ENCODE data around the gene PTPRR. TPM values are rescaled to one million over a fixed set of nuclear protein-coding genes. Genes with fewer than 3 reads are reported as not detected.

Gene PTPRR, protein sequence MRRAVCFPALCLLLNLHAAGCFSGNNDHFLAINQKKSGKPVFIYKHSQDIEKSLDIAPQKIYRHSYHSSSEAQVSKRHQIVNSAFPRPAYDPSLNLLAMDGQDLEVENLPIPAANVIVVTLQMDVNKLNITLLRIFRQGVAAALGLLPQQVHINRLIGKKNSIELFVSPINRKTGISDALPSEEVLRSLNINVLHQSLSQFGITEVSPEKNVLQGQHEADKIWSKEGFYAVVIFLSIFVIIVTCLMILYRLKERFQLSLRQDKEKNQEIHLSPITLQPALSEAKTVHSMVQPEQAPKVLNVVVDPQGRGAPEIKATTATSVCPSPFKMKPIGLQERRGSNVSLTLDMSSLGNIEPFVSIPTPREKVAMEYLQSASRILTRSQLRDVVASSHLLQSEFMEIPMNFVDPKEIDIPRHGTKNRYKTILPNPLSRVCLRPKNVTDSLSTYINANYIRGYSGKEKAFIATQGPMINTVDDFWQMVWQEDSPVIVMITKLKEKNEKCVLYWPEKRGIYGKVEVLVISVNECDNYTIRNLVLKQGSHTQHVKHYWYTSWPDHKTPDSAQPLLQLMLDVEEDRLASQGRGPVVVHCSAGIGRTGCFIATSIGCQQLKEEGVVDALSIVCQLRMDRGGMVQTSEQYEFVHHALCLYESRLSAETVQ
- total RNA-seq = 1 to 10 TPM in 1 of 4 donors, under 1 TPM in 3; 0.57 to 2.1 (median 0.84) TPM

DNA sequence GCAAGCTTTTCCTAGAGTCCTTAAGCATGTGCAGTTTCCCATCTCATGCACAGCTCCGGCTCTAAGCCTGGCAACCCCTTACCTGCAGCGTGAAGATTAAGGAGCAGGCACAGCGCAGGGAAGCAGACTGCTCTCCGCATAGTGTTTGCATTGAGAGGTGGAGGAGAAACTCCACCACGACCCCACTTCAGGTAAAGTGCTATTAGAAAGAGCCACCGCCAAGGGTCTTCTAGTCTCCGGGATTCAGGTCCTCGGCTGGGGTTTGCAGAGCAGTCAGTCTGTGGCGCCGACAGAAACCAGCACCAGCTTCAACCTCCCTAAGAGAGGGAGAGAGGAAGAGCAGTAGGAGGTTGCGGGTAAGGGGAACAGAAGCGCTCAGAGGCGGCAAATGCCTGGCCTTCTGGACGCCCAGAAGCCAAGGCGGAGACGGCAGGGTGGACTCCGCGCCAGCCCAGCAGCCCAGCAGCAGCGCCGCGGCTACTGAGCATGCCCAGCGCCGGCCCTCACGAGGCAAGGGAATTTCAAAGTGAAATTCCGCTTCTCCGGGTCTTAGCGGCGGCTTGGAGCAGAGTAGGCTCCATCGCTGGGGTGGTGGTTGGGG lies at the start of gene PTPRR:
TSS of gene PTPRR (minus strand) at position 488 of the 601 bp plus-strand sequence. CDS start at position 140, 348 bp downstream.
- intact Hi-C loops (cut with DNase I) = no loop called here

DNA sequence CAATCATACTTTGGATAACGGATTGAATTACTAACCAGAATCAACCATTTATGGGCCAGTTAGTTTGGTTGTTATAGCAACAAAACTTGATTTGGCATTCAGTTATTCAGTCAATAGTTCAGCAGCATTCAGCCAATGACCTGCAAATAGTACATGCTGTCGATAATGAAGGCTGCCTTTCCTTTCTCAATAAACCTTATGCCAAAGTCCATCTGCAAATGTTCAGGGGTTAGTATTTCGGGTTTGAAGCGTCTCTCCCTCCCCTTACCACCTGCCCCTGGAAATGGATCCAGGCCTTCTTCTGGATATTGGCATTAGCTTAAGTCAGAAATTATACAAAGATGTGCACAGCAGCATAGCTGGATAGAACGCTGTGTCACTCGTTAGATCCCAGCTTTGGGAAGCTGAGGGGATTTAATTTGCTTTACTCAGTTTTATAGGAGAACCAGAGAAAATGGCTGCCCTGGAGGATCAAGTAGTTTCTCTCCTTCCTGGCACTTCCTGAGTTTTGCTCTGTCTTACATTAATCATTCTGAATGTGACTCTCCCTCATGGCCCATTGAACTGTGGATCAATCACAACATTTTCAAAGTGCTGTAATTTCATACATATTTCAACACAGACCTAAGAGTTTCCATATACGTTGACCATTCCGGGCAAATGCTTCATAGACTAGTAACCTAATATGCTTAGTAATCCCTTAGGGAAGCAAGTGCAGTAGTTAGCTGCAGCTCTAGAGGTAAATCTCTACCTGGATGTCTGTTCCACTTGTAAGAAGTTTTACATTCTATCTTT lies 46.7 kb upstream of the PTPRR start:
- Histone ChIP-seq H3K27ac (replicated peaks in 1 of 4) (no peak overlapping the region), H3K9me3 (no peaks in the 10 kb centered on the region), H3K4me3 (no peak overlapping the region), H3K4me1 (no peaks in the 10 kb centered on the region), H3K36me3 (no peaks in the 10 kb centered on the region), H3K27me3 (no peaks in the 10 kb centered on the region)
- intact Hi-C loops (cut with DNase I) = no loop called here
- WGBS = 96% methylated on average over 8 of the region's 8 CpGs
- TF ChIP-seq POLR2AphosphoS5 (IDR thresholded peaks at IDR 0.05) = no peak
- TF ChIP-seq, protein P1, sequence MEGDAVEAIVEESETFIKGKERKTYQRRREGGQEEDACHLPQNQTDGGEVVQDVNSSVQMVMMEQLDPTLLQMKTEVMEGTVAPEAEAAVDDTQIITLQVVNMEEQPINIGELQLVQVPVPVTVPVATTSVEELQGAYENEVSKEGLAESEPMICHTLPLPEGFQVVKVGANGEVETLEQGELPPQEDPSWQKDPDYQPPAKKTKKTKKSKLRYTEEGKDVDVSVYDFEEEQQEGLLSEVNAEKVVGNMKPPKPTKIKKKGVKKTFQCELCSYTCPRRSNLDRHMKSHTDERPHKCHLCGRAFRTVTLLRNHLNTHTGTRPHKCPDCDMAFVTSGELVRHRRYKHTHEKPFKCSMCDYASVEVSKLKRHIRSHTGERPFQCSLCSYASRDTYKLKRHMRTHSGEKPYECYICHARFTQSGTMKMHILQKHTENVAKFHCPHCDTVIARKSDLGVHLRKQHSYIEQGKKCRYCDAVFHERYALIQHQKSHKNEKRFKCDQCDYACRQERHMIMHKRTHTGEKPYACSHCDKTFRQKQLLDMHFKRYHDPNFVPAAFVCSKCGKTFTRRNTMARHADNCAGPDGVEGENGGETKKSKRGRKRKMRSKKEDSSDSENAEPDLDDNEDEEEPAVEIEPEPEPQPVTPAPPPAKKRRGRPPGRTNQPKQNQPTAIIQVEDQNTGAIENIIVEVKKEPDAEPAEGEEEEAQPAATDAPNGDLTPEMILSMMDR (IDR thresholded peaks at IDR 0.05) = no peak
- TF ChIP-seq POLR2A (IDR thresholded peaks at IDR 0.05; ENCODE audit: low read depth) = no peak
- TF ChIP-seq EP300 (IDR thresholded peaks at IDR 0.05) = no peak
- no peak for DNase-seq (ENCODE audit: extremely low spot score)

More for the DNA sequence above, at the start of gene PTPRR:
- H3K4me1 ChIP-seq = peaks cover 0 to 10% (median 5%) of the 10 kb centered on the region in 4 donors
- TF ChIP-seq, protein P1 (IDR thresholded peaks at IDR 0.05) = no peak
- TF ChIP-seq EP300 (IDR thresholded peaks at IDR 0.05) (no peak), POLR2A (IDR thresholded peaks at IDR 0.05; ENCODE audit: low read depth) (no peak), POLR2AphosphoS5 (IDR thresholded peaks at IDR 0.05) (no peak)
- no peak for DNase-seq (ENCODE audit: extremely low spot score)
- H3K9me3 ChIP-seq = no peaks in the 10 kb centered on the region
- 3% methylated on average over 21 of the region's 29 CpGs for WGBS
- peaks cover 0 to 20% (median 5%) of the 10 kb centered on the region in 4 donors for H3K27me3 ChIP-seq
- H3K4me3 ChIP-seq = peak within 1 kb of the TSS in 2 of 4 donors; percentile 12 to 28
- H3K27ac ChIP-seq (replicated peaks in 1 of 4) = no peak within 1 kb of the TSS
- no peaks in the 10 kb centered on the region for H3K36me3 ChIP-seq

DNA sequence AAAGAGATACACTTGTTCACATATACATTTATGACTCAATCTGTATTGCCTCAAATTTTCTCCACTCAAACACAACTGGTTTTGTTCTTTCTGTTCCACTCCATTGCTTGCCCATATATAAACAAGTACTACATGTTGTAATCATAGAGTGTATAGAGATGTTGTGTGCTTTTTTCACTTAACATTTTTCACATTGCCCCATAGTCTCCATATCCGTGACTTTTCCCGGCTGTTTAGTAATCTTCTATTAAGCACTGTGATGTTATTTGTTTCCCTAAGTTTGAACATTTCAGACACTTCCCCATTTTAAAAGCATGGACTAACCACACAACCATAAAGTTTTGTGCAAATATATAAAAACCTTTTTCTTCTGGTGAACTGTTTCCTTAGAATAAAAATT lies 45.5 kb upstream of the PTPRR start:
- no peak for TF ChIP-seq EP300 (IDR thresholded peaks at IDR 0.05)
- TF ChIP-seq POLR2A (IDR thresholded peaks at IDR 0.05; ENCODE audit: low read depth) = no peak
- DNase-seq (ENCODE audit: extremely low spot score) = no peak
- H3K9me3 ChIP-seq = no peaks in the 10 kb centered on the region
- 70% methylated on average over 2 of the region's 2 CpGs for WGBS
- H3K36me3 ChIP-seq = no peaks in the 10 kb centered on the region
- H3K4me1 ChIP-seq = no peaks in the 10 kb centered on the region
- H3K27me3 ChIP-seq = no peaks in the 10 kb centered on the region
- intact Hi-C loops (cut with DNase I) = no loop called here
- no peak overlapping the region for H3K4me3 ChIP-seq
- H3K27ac ChIP-seq (replicated peaks in 1 of 4) = no peak overlapping the region

DNA sequence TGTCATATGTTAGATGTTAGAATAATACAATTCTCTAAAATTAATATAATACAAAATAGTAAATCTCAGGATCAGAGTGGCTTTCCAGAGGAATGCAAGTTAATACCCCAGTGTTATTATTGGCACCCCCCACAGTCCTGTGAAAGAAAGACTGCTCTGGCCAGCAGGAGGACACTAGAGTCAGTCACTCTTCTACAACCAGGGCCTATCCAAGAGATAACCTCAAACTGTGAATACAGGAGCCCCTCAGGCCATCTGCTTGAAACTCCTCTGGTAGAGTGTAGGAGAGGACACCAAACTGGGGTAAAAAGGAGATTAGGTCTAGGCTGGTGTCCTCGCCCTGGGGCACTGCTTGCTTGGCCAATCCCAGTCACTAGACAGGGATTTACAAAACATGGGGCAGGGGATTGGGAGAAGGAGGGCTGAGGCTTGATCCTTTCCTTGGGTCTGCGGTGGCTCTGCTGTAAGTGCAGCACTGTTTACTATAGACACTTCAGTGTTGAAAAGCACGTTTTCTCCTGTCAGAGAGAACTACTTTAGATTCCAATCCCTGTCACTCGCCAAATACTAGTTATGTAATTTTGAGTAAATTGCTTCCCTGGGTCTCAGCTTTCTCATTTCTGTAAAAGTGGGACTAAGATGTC lies 44.5 kb upstream of the PTPRR start:
- WGBS = 65% methylated on average over 4 of the region's 4 CpGs

DNA sequence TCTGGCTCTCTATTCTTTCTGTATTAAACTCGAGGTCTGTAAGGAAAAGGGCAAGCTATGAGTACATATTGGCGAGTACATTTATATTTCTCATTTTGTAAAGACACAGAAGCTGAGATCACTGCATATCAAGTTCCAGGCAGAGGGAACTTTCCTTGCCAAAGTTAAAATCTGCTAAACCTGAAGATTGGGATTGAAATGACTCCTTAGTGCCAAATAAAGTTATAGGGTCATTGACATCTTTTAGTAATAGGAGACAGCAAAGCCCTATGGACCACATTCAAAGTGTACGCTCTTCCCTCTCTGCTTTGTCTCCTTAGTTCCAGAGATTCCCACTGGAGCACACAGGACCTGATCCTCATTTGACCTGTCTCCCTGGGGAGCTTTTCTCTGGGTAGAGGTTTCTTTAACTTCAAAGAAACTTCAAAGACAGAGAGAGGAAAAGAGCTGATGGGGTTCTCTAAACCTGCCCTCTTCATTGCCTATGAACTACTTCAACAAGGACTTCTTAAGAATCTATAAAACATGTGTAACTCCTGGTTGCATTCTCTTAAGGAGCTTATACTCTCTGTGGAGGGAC lies 42.6 kb upstream of the PTPRR start:
- DNase-seq (ENCODE audit: extremely low spot score) = no peak
- no peak overlapping the region for H3K4me3 ChIP-seq
- no peaks in the 10 kb centered on the region for H3K36me3 ChIP-seq
- H3K27ac ChIP-seq (replicated peaks in 1 of 4) = no peak overlapping the region
- peaks cover 0 to 9% (median 0%) of the 10 kb centered on the region in 4 donors for H3K9me3 ChIP-seq
- TF ChIP-seq, protein P1 (IDR thresholded peaks at IDR 0.05) = no peak
- no peak for TF ChIP-seq POLR2A (IDR thresholded peaks at IDR 0.05; ENCODE audit: low read depth)
- no peak for TF ChIP-seq POLR2AphosphoS5 (IDR thresholded peaks at IDR 0.05)
- TF ChIP-seq EP300 (IDR thresholded peaks at IDR 0.05) = no peak
- H3K27me3 ChIP-seq = no peaks in the 10 kb centered on the region
- intact Hi-C loops (cut with DNase I) = no loop called here
- no peaks in the 10 kb centered on the region for H3K4me1 ChIP-seq
- 83% methylated on average over 3 of the region's 3 CpGs for WGBS

More for the DNA sequence above, 44.5 kb upstream of the PTPRR start:
- TF ChIP-seq EP300 (IDR thresholded peaks at IDR 0.05) = no peak
- TF ChIP-seq POLR2A (IDR thresholded peaks at IDR 0.05; ENCODE audit: low read depth) = no peak
- no peak for TF ChIP-seq POLR2AphosphoS5 (IDR thresholded peaks at IDR 0.05)
- no peak overlapping the region for H3K4me3 ChIP-seq
- H3K27ac ChIP-seq (replicated peaks in 1 of 4) = no peak overlapping the region
- intact Hi-C loops (cut with DNase I) = no loop called here
- no peaks in the 10 kb centered on the region for H3K27me3 ChIP-seq
- no peak for DNase-seq (ENCODE audit: extremely low spot score)
- no peaks in the 10 kb centered on the region for H3K9me3 ChIP-seq
- H3K4me1 ChIP-seq = no peaks in the 10 kb centered on the region
- no peaks in the 10 kb centered on the region for H3K36me3 ChIP-seq

Data from esophagus muscularis mucosa (tissue), 4 donors.